HepG2 (cell line): ENCODE results near the gene NLRC5.

Experiments
- CEBPB ChIP-seq: IDR thresholded peaks from 2 replicates; pipeline ENCODE4 v1.6.1; 2011; ENCODE audit warnings: low read depth, low read length, improper control_type of control experiment, borderline replicate concordance
- NFIC ChIP-seq: IDR thresholded peaks from 2 replicates; pipeline ENCODE4 v1.6.1; 2012; ENCODE audit warnings: mild to moderate bottlenecking, low read length, inconsistent platforms

- no peak for TF ChIP-seq NFIC
- no peak for TF ChIP-seq CEBPB
Observed at GRCh38 chr16:57091200-57091974, 102.0 kb downstream of the NLRC5 start.
